K562 (cell line): ENCODE results near the gene EPB41L2. TPM values are rescaled to one million over a fixed set of nuclear protein-coding genes. Genes with fewer than 3 reads are reported as not detected.

Experiments used
- ATAC-seq: fragments of 200-7000 bp; cut with Tn5 transposase; 3 replicates; pipeline ENCODE4 v1.9.1; 2020; ENCODE audit warnings: moderate library complexity
- BruUV-seq: library from RNA; stranded (reverse); fragments of 400-500 nt; replicated peaks from 2 replicates; lab custom pipeline; 2021; lab: Mats Ljungman, UMichigan
- CTCF ChIA-PET: fragments of 300-600 bp; formaldehyde crosslinking; extraction: SDS; loops from one replicate; lab custom pipeline; 2021; ENCODE audit warnings: low intra/inter-chr PET ratio; lab: Yijun Ruan, JAX
- POLR2A ChIA-PET: fragments of 300-600, 350-650 bp; sonication (Branson Sonifier 250); formaldehyde crosslinking; extraction: SDS; loops from one replicate; lab custom pipeline; 2021; ENCODE audit warnings: antibody characterized with exemption, inconsistent platforms; lab: Yijun Ruan, JAX
- DNase-seq, 4 experiments: peaks; one replicate each; pipeline versions ENCODE4 v3.0.0 to v3.0.0-alpha.2; 2011 to 2018; ENCODE audit warnings: low spot score in 3 of 4, mixed read lengths in 3 of 4; ENCODE audit errors: extremely low read depth in 1 of 4
- FAIRE-seq: peaks from 2 replicates; lab custom pipeline; 2011; peaks lifted over from hg19 to GRCh38; lab: Jason Lieb, UNC
- H2AFZ ChIP-seq: 2 replicates; pipeline ENCODE4 v1.6.0; 2011; ENCODE audit warnings: low read depth, low read length, control low read depth, inconsistent platforms
- H3K27ac ChIP-seq: fragments of 200-600 bp; 3 replicates; pipeline ENCODE4 v1.8.0; 2011; ENCODE audit warnings: low read depth, mild to moderate bottlenecking, control low read depth, inconsistent platforms, low read length, moderate library complexity, mixed read lengths; ENCODE audit errors: extremely low read depth
- H3K27me3 ChIP-seq, 2 experiments: fragments of 300-600 bp in 1 of 2; 2 replicates in 1 of 2; 3 replicates in 1 of 2; pipeline versions ENCODE4 v1.6.0 to v1.8.0; 2011; ENCODE audit warnings: inconsistent platforms in 2 of 2, low read length in 2 of 2, mild to moderate bottlenecking in 1 of 2, mixed read lengths in 1 of 2, moderate library complexity in 1 of 2; ENCODE audit not compliant: control insufficient read depth in 2 of 2, insufficient read depth in 2 of 2
- H3K36me3 ChIP-seq: fragments of 300-600 bp; 3 replicates; pipeline ENCODE4 v1.8.0; 2011; ENCODE audit warnings: mild to moderate bottlenecking, low read length, inconsistent platforms; ENCODE audit not compliant: control insufficient read depth, insufficient read depth
- H3K4me1 ChIP-seq, 2 experiments: fragments of 200-600 bp in 1 of 2; replicated peaks in 1 of 2; 2 replicates in 1 of 2; 3 replicates in 1 of 2; pipeline versions ENCODE4 v1.5.1 to v1.8.0; 2011; ENCODE audit warnings: inconsistent platforms in 2 of 2, low read length in 2 of 2, mild to moderate bottlenecking in 1 of 2, mixed read lengths in 1 of 2, moderate library complexity in 1 of 2; ENCODE audit not compliant: control insufficient read depth in 2 of 2, insufficient read depth in 2 of 2
- H3K4me2 ChIP-seq: 2 replicates; pipeline ENCODE4 v1.6.1; 2011; ENCODE audit warnings: low read length, control low read depth, inconsistent platforms, mixed read lengths; ENCODE audit not compliant: insufficient read depth
- H3K4me3 ChIP-seq: fragments of 200-600 bp; sonication (generic), shearing (Covaris generic); 2 replicates; pipeline ENCODE4 v1.5.1; 2016; ENCODE audit warnings: control low read depth, inconsistent platforms
- H3K79me2 ChIP-seq: fragments of 200-600 bp; 3 replicates; pipeline ENCODE4 v1.8.0; 2011; ENCODE audit warnings: low read length, inconsistent platforms; ENCODE audit not compliant: control insufficient read depth, insufficient read depth
- H3K9ac ChIP-seq, 2 experiments: 2 replicates each; pipeline versions ENCODE4 v1.6.0 to v1.6.1; 2011; ENCODE audit warnings: low read depth in 2 of 2, low read length in 2 of 2, control low read depth in 1 of 2, inconsistent platforms in 1 of 2, mild to moderate bottlenecking in 1 of 2, mixed read lengths in 1 of 2; ENCODE audit not compliant: insufficient read depth in 1 of 2
- H3K9me1 ChIP-seq: one replicate; pipeline ENCODE4 v1.6.0; 2011; ENCODE audit warnings: inconsistent platforms, mild to moderate bottlenecking, low read length, moderate library complexity; ENCODE audit not compliant: control insufficient read depth, insufficient read depth
- H3K9me3 ChIP-seq: replicated peaks from 2 replicates; pipeline ENCODE4 v1.5.1; 2011; ENCODE audit warnings: low read depth, low read length, inconsistent platforms; ENCODE audit not compliant: control insufficient read depth, insufficient read depth
- H4K20me1 ChIP-seq: replicated peaks from 2 replicates; pipeline ENCODE4 v1.6.1; 2011; ENCODE audit warnings: low read length, inconsistent platforms, mixed read lengths; ENCODE audit not compliant: control insufficient read depth, insufficient read depth
- BACH1 ChIP-seq: fragments of 200-800 bp; sonication (Bioruptor generic); IDR thresholded peaks from 2 replicates; pipeline ENCODE4 v1.6.1; 2016; ENCODE audit warnings: missing genetic modification characterization, missing compliant biosample characterization
- C11orf30 ChIP-seq: fragments of 450-650 bp; IDR thresholded peaks from 2 replicates; pipeline ENCODE4 v1.6.1; 2016; ENCODE audit warnings: low read depth, mild to moderate bottlenecking
- DDX20 ChIP-seq: fragments of 450-650 bp; IDR thresholded peaks from 2 replicates; pipeline ENCODE4 v1.6.1; 2016; ENCODE audit warnings: missing genetic modification characterization, low read depth, mild to moderate bottlenecking, missing compliant biosample characterization, moderate library complexity
- E2F1 ChIP-seq: sonication (generic); formaldehyde crosslinking; IDR thresholded peaks from 2 replicates; pipeline ENCODE4 v1.8.1; 2023; ENCODE audit warnings: mild to moderate bottlenecking, missing genetic modification reagents, moderate library complexity
- FOXM1 ChIP-seq, 2 experiments: fragments of 450-650 bp in 1 of 2; sonication (generic) in 1 of 2; formaldehyde crosslinking in 1 of 2; IDR thresholded peaks; 2 replicates each; pipeline versions ENCODE4 v1.6.1 to v1.9.0; 2017 to 2022; ENCODE audit warnings: low read depth in 2 of 2, mild to moderate bottlenecking in 2 of 2, missing genetic modification reagents in 1 of 2, moderate library complexity in 1 of 2
- HCFC1 ChIP-seq: IDR thresholded peaks from 2 replicates; pipeline ENCODE4 v1.6.1; 2012; ENCODE audit warnings: low read depth, low read length, improper control_type of control experiment
- HNRNPK ChIP-seq: fragments of 200-400 bp; formaldehyde crosslinking; IDR thresholded peaks from one replicate; pipeline ENCODE4 v1.6.1; 2018; ENCODE audit warnings: mild to moderate bottlenecking, low read depth, low read length; ENCODE audit not compliant: poor library complexity, severe bottlenecking
- KDM4B ChIP-seq, 2 experiments: fragments of 450-650 bp in 1 of 2; sonication (generic) in 1 of 2; IDR thresholded peaks; 2 replicates each; pipeline ENCODE4 v1.6.1; 2016 to 2017; ENCODE audit warnings: borderline replicate concordance in 2 of 2, antibody characterized with exemption in 1 of 2, low read depth in 1 of 2, mild to moderate bottlenecking in 1 of 2
- RFX5 ChIP-seq: IDR thresholded peaks from 2 replicates; pipeline ENCODE4 v1.6.1; 2011; ENCODE audit warnings: low read depth, mild to moderate bottlenecking, improper control_type of control experiment, low read length
- TSHZ1 ChIP-seq: fragments of 250-450 bp; sonication (Bioruptor Pico); IDR thresholded peaks from 2 replicates; pipeline ENCODE4 v1.4.0; 2020; ENCODE audit warnings: mild to moderate bottlenecking, moderate library complexity
- ZNF655 ChIP-seq: fragments of 250-450 bp; sonication (Bioruptor Pico); IDR thresholded peaks from 2 replicates; pipeline ENCODE4 v1.5.0; 2021
- WGBS: fragments of 100-300 bp; shearing (Covaris generic); methylation state at CpG from one replicate; pipeline ENCODE4 v1.1.6; 2016; ENCODE audit warnings: low coverage, mixed read lengths; ENCODE audit not compliant: insufficient coverage; ENCODE audit errors: missing lambda C conversion rate; 5-methylcytosine and 5-hydroxymethylcytosine counted together
- in situ Hi-C: fragments of 300-500 bp; cut with MboI; formaldehyde crosslinking; loops from 4 replicates; pipeline ENCODE4 v1.15.0; 2018; ENCODE audit warnings: inconsistent platforms, mixed read lengths
- intact Hi-C: fragments of 100-400 bp; cut with micrococcal nuclease; formaldehyde crosslinking; loops from 2 replicates; pipeline ENCODE4 v1.14.2; 2022
- polyA plus RNA-seq, 8 experiments: library from polyadenylated mRNA; depleted of rRNA in 4 of 8; stranded (reverse) in 5 of 8; unstranded in 3 of 8; fragments of >200 nt; fragmentation: Nextera tagmentation in 2 of 8; fragmentation: Illumina TruSeq in 1 of 8; extraction: Ambion mirVana in 2 of 8; extraction: Trizol in 1 of 8; gene quantifications; 2 replicates each; pipeline versions ENCODE4 v1.2.1 to v1.2.3, GENCODE V29; 2011 to 2014; ENCODE audit warnings: inconsistent platforms in 1 of 8, missing spikeins in 1 of 8
- total RNA-seq, 7 experiments: library from RNA; depleted of rRNA in 6 of 7; stranded (reverse); fragments of >200 nt in 6 of 7; fragmentation: Illumina TruSeq in 2 of 7; extraction: Trizol in 2 of 7; gene quantifications; 2 replicates each; pipeline versions ENCODE4 v1.2.1 to v1.2.3, GENCODE V29; 2011 to 2021; ENCODE audit warnings: low replicate concordance in 1 of 7

EPB41L2 gene
- total and polyA plus RNA-seq, 9 of the 15 experiments (the other 6 are each of a cell fraction or from before 2014, with no cell fraction given): 5.1 to 53.6 (median 25.0) TPM

GRCh38 chr6:130900913-130901312 is 162.1 kb downstream of the EPB41L2 start:
- POLR2A ChIA-PET: interaction anchor here (0.5 to 0.7 kb wide), 2 partner anchors 13 to 523 kb away, joined by 3 to 4 read pairs; no protein-coding TSS in a partner anchor
- ATAC-seq: no peak

More at GRCh38 chr6:130900913-130901312, 162.1 kb downstream of the EPB41L2 start:
- DNase-seq: no peak
- no peaks in the 10 kb centered on the region for H3K4me1 ChIP-seq
- H3K9me3 ChIP-seq: no peaks in the 10 kb centered on the region
- no TSS peak for BruUV-seq
- no peak for FAIRE-seq
- H3K9ac ChIP-seq: no peak overlapping the region
- no peaks in the 10 kb centered on the region for H3K36me3 ChIP-seq
- CTCF ChIA-PET: no interaction called here
- no peak overlapping the region for H3K4me3 ChIP-seq
- in situ Hi-C loops: no loop called here
- no peak overlapping the region for H3K4me2 ChIP-seq
- H2AFZ ChIP-seq: no peak overlapping the region
- intact Hi-C loops: no loop called here
- no peaks in the 10 kb centered on the region for H3K9me1 ChIP-seq
- WGBS: 24% methylated on average over 3 of the region's 3 CpGs
- no peaks in the 10 kb centered on the region for H4K20me1 ChIP-seq
- H3K27me3 ChIP-seq: no peaks in the 10 kb centered on the region
- no peaks in the 10 kb centered on the region for H3K79me2 ChIP-seq
- TF ChIP-seq RFX5 (no peak), KDM4B (IDR thresholded peaks at IDR 0.05; ENCODE audit: borderline replicate concordance in 2 of 2, low read depth in 1 of 2) (no peak), C11orf30 (no peak), BACH1 (no peak), FOXM1 (IDR thresholded peaks at IDR 0.05; ENCODE audit: low read depth) (no peak), FOXM1 (CRISPR knock-in tag; IDR thresholded peaks at IDR 0.05; ENCODE audit: low read depth) (no peak), E2F1 (CRISPR knock-in tag) (no peak), DDX20 (tag) (no peak), HNRNPK (no peak), ZNF655 (CRISPR knock-in tag) (no peak), HCFC1 (no peak), TSHZ1 (no peak)
- no peak overlapping the region for H3K27ac ChIP-seq
